Activated CD8-positive, alpha-beta T cell treated with anti-CD3 and anti-CD28 coated beads, Interleukin-2, amount 10 ng/mL, durations not matched to agents 7 days and 5 days (primary cell): ENCODE measurements around the gene FAM120B. TPM values are rescaled to one million over a fixed set of nuclear protein-coding genes. Genes with fewer than 3 reads are reported as not detected.
A peak's percentile ranks its signal among the peaks of the same experiment; 100 is the strongest.

ENCODE experiments used
- ATAC-seq: fragments of 150-1000 bp; cut with Tn5 transposase; one replicate; pipeline ENCODE4 v1.10.0; 2021; ENCODE audit warnings: moderate library complexity
- CTCF ChIA-PET: fragments of 350-600 bp; sonication (Branson Sonifier 250); formaldehyde crosslinking; loops from one replicate; lab custom pipeline; 2021; ENCODE audit warnings: antibody characterized with exemption; lab: Charles Lee
- POLR2A ChIA-PET: fragments of 350-600 bp; sonication (Branson Sonifier 250); formaldehyde crosslinking; loops from one replicate; lab custom pipeline; 2021; ENCODE audit warnings: antibody characterized with exemption; lab: Charles Lee
- DNase-seq: peaks from one replicate; pipeline ENCODE4 v3.0.0-alpha.2; 2020
- H3K27ac Mint-ChIP-seq: one replicate; pipeline ENCODE4 v1.8.0; 2021; ENCODE audit warnings: mild to moderate bottlenecking, mixed read lengths
- H3K27me3 Mint-ChIP-seq: one replicate; pipeline ENCODE4 v1.8.0; 2021; ENCODE audit warnings: low read depth, mixed read lengths
- H3K36me3 Mint-ChIP-seq: one replicate; pipeline ENCODE4 v1.8.0; 2021; ENCODE audit warnings: low read depth, mixed read lengths
- H3K4me1 Mint-ChIP-seq: one replicate; pipeline ENCODE4 v1.8.0; 2021; ENCODE audit warnings: low read depth, mixed read lengths
- H3K4me3 Mint-ChIP-seq: one replicate; pipeline ENCODE4 v1.8.0; 2021; ENCODE audit warnings: mild to moderate bottlenecking, mixed read lengths
- H3K9me3 Mint-ChIP-seq: one replicate; pipeline ENCODE4 v1.8.0; 2022; ENCODE audit warnings: mixed read lengths; ENCODE audit not compliant: insufficient read depth
- total RNA-seq, 2 experiments: library from RNA; stranded (reverse); gene quantifications; one replicate each; pipeline ENCODE4 v1.2.3, GENCODE V29; 2021

FAM120B gene
- total RNA-seq, 2 experiments from 2014 or later, result 25.5 to 26.0 TPM

DNA sequence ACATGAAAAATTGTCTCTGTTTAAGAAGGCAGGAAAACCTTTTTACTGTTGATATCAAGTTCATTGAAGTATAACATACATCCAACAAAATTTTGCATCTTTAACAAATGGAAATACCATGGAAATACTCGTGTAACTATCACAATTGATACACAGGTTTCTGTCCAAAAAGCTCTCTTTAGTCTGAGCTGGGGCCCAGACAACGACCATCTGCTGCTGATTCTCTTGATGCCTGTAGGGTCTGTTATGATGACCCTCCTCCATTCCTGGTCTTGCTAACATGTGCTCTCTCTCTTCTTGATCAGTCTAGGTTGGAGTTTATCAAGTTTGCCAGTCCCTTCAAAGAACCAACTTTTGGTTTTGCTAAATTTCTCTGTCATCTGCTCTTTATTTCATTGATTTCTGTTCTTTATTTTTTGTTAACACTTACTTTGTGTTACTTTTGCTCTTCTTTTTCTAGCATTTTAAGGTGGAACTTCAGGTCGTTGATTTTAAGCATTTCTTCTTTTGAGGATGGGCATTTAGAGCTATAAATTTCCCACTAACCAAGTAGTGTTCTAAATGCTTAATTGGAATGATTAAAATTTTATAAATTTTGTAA is 129.8 kb downstream of the FAM120B start:
- Mint-ChIP-seq H3K9me3 (peaks cover 15% of the 10 kb centered on the region), H3K36me3 (no peaks in the 10 kb centered on the region), H3K4me1 (peaks cover 6% of the 10 kb centered on the region), H3K4me3 (no peak overlapping the region), H3K27ac (no peak overlapping the region), H3K27me3 (peaks cover 15% of the 10 kb centered on the region)
- ChIA-PET CTCF (no interaction called here), POLR2A (no interaction called here)
- ATAC-seq, result no peak
- no peak for DNase-seq

DNA sequence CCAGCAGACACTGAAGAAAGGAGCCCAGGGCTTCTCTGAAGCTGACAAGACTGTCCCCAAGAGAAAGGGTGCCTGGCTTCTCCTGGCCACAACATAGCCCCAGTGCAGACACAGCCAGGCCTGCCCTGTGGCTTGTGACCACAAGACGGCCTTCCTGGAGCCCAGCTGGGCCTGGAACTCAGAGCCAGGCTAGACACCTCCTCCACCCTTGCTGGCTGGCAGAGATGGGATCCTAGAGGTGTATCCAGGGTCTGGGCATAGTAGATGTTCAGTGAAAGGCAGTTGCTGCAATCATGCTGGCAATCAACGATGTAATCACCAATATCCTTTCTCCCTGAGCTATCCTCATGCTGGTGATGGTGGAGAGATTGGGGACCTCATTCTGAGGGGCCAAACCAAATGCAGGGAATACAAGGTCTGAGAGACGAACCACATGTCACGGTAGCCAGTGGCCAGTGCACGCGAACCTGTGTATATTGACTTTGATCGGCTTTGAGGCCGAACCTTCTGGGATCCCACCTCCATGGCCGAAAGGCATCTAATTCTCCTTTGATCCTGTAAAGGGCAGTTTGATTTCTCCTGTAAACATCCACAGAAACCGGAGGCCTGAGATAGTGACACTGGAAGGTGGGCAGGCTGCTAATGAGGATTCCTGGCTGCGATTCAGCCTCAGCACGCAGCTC is 131.3 kb downstream of the FAM120B start:
- Mint-ChIP-seq H3K9me3 (peaks cover 15% of the 10 kb centered on the region), H3K27ac (no peak overlapping the region), H3K27me3 (peaks cover 11% of the 10 kb centered on the region), H3K36me3 (no peaks in the 10 kb centered on the region), H3K4me1 (peaks cover 6% of the 10 kb centered on the region), H3K4me3 (peak overlapping the region; percentile 5)
- ChIA-PET POLR2A (interaction anchor here (0.6 kb wide), 1 partner anchor 195 kb away, joined by 4 read pairs; no protein-coding TSS in a partner anchor), CTCF (interaction anchor here (1.0 kb wide), 1 partner anchor 79 kb away, joined by 4 read pairs; no protein-coding TSS in a partner anchor)
- DNase-seq (no peak), ATAC-seq (no peak)

DNA sequence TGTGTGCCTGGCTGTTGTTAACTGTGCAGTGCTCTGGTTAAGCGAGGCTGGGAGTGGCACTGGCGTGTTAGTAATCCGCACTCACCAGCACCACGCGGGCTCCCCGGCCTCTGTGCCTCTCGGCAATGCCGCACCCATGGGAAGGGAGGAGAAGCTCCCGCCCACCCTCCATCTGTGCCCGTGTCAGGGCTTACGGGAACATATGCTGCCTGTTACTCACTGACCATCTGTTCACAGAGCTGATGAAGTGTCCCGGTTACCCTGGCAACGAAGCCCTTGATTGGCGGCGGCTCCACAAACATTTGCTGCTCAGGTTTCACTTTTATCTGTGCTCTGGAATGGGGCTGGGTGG is 131.8 kb downstream of the FAM120B start:
- POLR2A ChIA-PET, result no interaction called here
- Mint-ChIP-seq H3K4me3 (peak overlapping the region; percentile 46), H3K4me1 (peaks cover 6% of the 10 kb centered on the region), H3K9me3 (peaks cover 15% of the 10 kb centered on the region), H3K36me3 (no peaks in the 10 kb centered on the region), H3K27me3 (peaks cover 10% of the 10 kb centered on the region), H3K27ac (no peak overlapping the region)
- CTCF ChIA-PET, result no interaction called here
- ATAC-seq (peak; percentile 87), DNase-seq (peak; percentile 55)

GRCh38 chr6:170438861-170439260 is 132.3 kb downstream of the FAM120B start:
- DNase-seq, result no peak
- Mint-ChIP-seq H3K36me3 (no peaks in the 10 kb centered on the region), H3K9me3 (peaks cover 15% of the 10 kb centered on the region), H3K4me1 (peaks cover 6% of the 10 kb centered on the region), H3K4me3 (peak overlapping the region; percentile 12), H3K27ac (no peak overlapping the region), H3K27me3 (peaks cover 10% of the 10 kb centered on the region)
- ChIA-PET CTCF (no interaction called here), POLR2A (no interaction called here)
- no peak for ATAC-seq

- Mint-ChIP-seq H3K9me3 (peaks cover 15% of the 10 kb centered on the region), H3K27ac (no peak overlapping the region), H3K36me3 (no peaks in the 10 kb centered on the region), H3K27me3 (peaks cover 10% of the 10 kb centered on the region), H3K4me1 (peaks cover 6% of the 10 kb centered on the region), H3K4me3 (peak overlapping the region; percentile 12)
- DNase-seq (no peak), ATAC-seq (no peak)
- ChIA-PET POLR2A (no interaction called here), CTCF (no interaction called here)
These were observed 133.1 kb downstream of the FAM120B start for GRCh38 chr6:170439366-170440361.

DNA sequence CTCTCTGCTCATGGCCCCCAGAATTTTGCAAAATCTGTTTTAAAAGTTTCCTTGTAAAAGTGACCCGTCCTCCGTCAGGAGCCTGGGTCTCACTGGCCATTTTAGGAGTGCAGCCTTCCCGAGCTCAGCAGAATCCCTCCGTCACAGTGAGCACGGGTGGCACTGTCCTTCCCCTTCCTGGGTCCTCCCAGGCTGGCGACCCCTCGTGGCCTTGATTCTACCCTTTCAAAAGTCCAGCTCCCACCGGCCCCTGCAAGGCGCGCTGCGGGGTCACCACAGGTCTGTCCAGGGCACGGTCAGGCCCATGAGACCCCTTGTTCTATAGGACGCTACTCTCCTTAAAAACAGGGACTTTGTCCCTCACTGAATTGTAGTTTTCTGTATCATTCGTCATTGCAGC is 133.9 kb downstream of the FAM120B start:
- ATAC-seq, result no peak
- H3K4me1 Mint-ChIP-seq, result peaks cover 6% of the 10 kb centered on the region
- H3K9me3 Mint-ChIP-seq, result peaks cover 15% of the 10 kb centered on the region
- H3K36me3 Mint-ChIP-seq, result no peaks in the 10 kb centered on the region
- ChIA-PET CTCF (no interaction called here), POLR2A (no interaction called here)
- H3K4me3 Mint-ChIP-seq, result no peak overlapping the region
- H3K27me3 Mint-ChIP-seq, result peaks cover 10% of the 10 kb centered on the region
- DNase-seq, result no peak
- no peak overlapping the region for H3K27ac Mint-ChIP-seq

- POLR2A ChIA-PET, result no interaction called here
- Mint-ChIP-seq H3K36me3 (no peaks in the 10 kb centered on the region), H3K27me3 (peaks cover 10% of the 10 kb centered on the region), H3K9me3 (peaks cover 6% of the 10 kb centered on the region), H3K4me1 (peaks cover 6% of the 10 kb centered on the region), H3K4me3 (no peak overlapping the region), H3K27ac (no peak overlapping the region)
- DNase-seq, result no peak
- CTCF ChIA-PET, result no interaction called here
- no peak for ATAC-seq
These were observed 134.8 kb downstream of the FAM120B start for GRCh38 chr6:170441316-170441715.

DNA sequence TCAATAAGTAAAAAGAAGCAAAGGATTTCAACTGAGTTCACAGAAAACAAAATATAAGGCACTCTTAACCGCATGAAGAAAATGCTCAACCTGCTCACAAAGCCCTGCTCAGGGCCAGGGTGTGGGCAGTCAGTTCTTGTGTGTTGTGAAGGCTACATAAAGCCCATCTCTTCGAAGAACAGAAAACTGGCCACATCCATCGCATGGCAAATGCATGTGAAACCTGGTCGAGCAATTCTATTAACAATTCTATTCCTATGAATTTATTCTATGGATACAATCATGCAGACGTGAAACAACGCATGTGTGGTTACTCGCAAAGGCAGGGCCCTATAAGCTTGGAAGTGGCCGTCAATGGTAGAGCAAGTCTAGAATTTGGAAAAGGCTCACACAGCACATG is 136.0 kb downstream of the FAM120B start:
- Mint-ChIP-seq H3K4me1 (peaks cover 6% of the 10 kb centered on the region), H3K9me3 (no peaks in the 10 kb centered on the region), H3K4me3 (no peak overlapping the region), H3K27me3 (peaks cover 3% of the 10 kb centered on the region), H3K36me3 (no peaks in the 10 kb centered on the region), H3K27ac (no peak overlapping the region)
- DNase-seq, result no peak
- POLR2A ChIA-PET, result no interaction called here
- no peak for ATAC-seq
- CTCF ChIA-PET, result no interaction called here

DNA sequence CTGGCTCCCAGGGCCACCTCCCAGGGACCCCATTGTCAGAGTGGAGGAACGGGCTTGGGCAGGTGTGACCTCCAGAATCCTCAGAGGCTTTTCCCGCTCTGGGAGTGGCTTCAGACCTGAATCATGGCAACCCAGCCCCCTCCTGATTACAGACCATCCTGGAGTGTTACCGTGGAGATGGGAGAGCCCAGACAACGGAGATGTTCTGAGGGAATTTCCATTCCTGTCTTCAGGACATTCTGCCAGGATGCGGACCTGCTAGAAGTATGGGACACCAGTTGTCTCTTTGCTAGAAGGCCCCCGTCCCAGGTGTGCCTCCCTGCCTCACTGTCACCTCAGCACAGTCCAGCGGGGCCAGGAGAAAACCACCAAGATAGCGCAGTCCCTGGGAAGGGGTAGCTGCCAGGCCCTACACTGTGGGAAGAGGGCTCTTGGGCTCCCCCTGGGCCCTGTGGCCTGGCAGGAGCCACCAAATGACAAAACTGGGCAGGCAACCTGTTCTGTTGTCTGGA is 136.6 kb downstream of the FAM120B start:
- no peak overlapping the region for H3K27ac Mint-ChIP-seq
- peaks cover 3% of the 10 kb centered on the region for H3K27me3 Mint-ChIP-seq
- peaks cover 3% of the 10 kb centered on the region for H3K4me1 Mint-ChIP-seq
- no peaks in the 10 kb centered on the region for H3K36me3 Mint-ChIP-seq
- ChIA-PET POLR2A (no interaction called here), CTCF (no interaction called here)
- no peak for DNase-seq
- no peak for ATAC-seq
- H3K9me3 Mint-ChIP-seq, result no peaks in the 10 kb centered on the region
- no peak overlapping the region for H3K4me3 Mint-ChIP-seq

DNA sequence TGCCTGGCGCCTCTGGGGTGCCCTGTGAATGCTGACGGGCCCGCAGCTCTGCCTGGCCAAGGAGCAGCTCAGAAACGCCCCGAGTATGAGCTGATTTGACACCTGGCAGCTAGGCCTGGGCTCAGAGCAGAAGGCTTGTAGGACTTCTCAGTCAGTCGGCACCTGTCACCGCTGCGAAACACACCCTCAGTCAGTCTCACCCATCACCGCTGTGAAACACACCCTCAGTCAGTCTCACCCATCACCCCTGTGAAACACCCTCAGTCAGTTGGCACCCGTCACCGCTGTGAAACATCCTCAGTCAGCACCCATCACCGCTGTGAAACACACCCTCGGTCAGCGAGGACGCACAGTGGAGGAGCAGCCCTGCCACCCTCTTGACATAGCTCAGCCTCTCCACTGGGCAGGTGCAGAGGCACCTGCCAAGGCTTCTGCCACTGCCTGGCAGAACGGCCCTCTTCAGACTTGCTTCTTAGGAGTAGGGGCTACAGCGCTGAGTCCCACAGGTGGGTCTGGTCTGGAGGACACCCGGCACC is 137.6 kb downstream of the FAM120B start:
- ChIA-PET POLR2A (interaction anchor here (0.6 kb wide), 1 partner anchor 84 kb away, joined by 3 read pairs; no protein-coding TSS in a partner anchor), CTCF (no interaction called here)
- Mint-ChIP-seq H3K4me3 (no peak overlapping the region), H3K36me3 (no peaks in the 10 kb centered on the region), H3K9me3 (no peaks in the 10 kb centered on the region), H3K27ac (no peak overlapping the region), H3K27me3 (peaks cover 3% of the 10 kb centered on the region), H3K4me1 (no peaks in the 10 kb centered on the region)
- no peak for DNase-seq
- ATAC-seq, result no peak

DNA sequence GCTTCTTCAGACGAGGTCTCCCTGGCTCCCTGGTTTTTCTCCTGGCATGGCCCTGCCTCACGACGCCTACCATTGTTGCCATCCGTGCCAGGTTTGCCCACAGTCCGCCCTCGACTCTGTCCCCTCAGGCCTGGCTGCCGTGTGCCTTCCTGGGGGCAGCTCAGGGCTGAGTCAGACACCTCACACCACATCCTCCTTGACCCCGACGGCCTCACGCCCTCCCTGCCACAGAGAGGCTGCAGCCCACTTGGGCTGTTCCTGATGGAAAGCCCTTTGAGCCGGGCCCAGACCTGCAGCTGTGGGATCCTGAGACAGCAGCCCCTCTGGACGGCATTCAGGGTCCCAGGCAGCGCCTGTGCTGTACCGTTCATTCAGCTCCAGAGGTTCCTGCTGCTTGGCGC is 138.3 kb downstream of the FAM120B start:
- ATAC-seq, result no peak
- H3K9me3 Mint-ChIP-seq, result no peaks in the 10 kb centered on the region
- CTCF ChIA-PET, result no interaction called here
- POLR2A ChIA-PET, result interaction anchor here (0.6 kb wide), 1 partner anchor 84 kb away, joined by 3 read pairs; no protein-coding TSS in a partner anchor
- DNase-seq, result no peak
- H3K4me1 Mint-ChIP-seq, result no peaks in the 10 kb centered on the region
- no peak overlapping the region for H3K27ac Mint-ChIP-seq
- peaks cover 3% of the 10 kb centered on the region for H3K27me3 Mint-ChIP-seq
- H3K4me3 Mint-ChIP-seq, result no peak overlapping the region
- H3K36me3 Mint-ChIP-seq, result no peaks in the 10 kb centered on the region
